Smooth muscle cell of the brain vasculature (primary cell): ENCODE measurements around the gene RASL11A.
A peak's percentile ranks its signal among the peaks of the same experiment; 100 is the strongest.
"Not testable (repeated sequence)": the region's sequence is repeated elsewhere in the genome, so short reads cannot be mapped to it uniquely, and the experiment has no call there.

Source experiments
- DNase-seq: peaks from one replicate; pipeline ENCODE4 v3.0.0-alpha.2; 2012; ENCODE audit warnings: low read depth, low spot score

RASL11A gene

GRCh38 chr13:27267596-27267995 is 3.0 kb upstream of the RASL11A start:
- no peak for DNase-seq

- DNase-seq, result no peak
Observed at GRCh38 chr13:27269114-27269665, 1.4 kb upstream of the RASL11A start.

GRCh38 chr13:27271570-27272096 is 1.0 kb downstream of the RASL11A start:
- DNase-seq, result no peak

- DNase-seq, result no peak
Observed at GRCh38 chr13:27273658-27274425, 3.2 kb downstream of the RASL11A start.

- DNase-seq, result no peak
Observed at GRCh38 chr13:27274631-27275030, 4.0 kb downstream of the RASL11A start.

GRCh38 chr13:27276188-27276587 is 5.6 kb downstream of the RASL11A start:
- no peak for DNase-seq

- DNase-seq, result no peak
Observed at GRCh38 chr13:27279506-27279905, 8.9 kb downstream of the RASL11A start.

GRCh38 chr13:27280009-27280656 is 9.5 kb downstream of the RASL11A start:
- DNase-seq, result no peak

- no peak for DNase-seq
Observed at GRCh38 chr13:27280841-27281240, 10.2 kb downstream of the RASL11A start.

GRCh38 chr13:27281420-27281819 is 10.8 kb downstream of the RASL11A start:
- no peak for DNase-seq

GRCh38 chr13:27283906-27284493 is 13.4 kb downstream of the RASL11A start:
- no peak for DNase-seq

GRCh38 chr13:27288392-27288791 is 17.8 kb downstream of the RASL11A start:
- DNase-seq, result no peak

- DNase-seq, result no peak
Observed at GRCh38 chr13:27289011-27289665, 18.5 kb downstream of the RASL11A start.

GRCh38 chr13:27290715-27291114 is 20.1 kb downstream of the RASL11A start:
- DNase-seq, result no peak

GRCh38 chr13:27291967-27292366 is 21.3 kb downstream of the RASL11A start:
- DNase-seq, result not testable (repeated sequence)

GRCh38 chr13:27293076-27293691 is 22.6 kb downstream of the RASL11A start:
- no peak for DNase-seq

- DNase-seq, result no peak
Observed at GRCh38 chr13:27293873-27294515, 23.4 kb downstream of the RASL11A start.

- DNase-seq, result no peak
Observed at GRCh38 chr13:27295096-27295495, 24.5 kb downstream of the RASL11A start.

- DNase-seq, result no peak
Observed at GRCh38 chr13:27295660-27296059, 25.0 kb downstream of the RASL11A start.

- peak; percentile 57 for DNase-seq
Observed at GRCh38 chr13:27296496-27296895, 25.9 kb downstream of the RASL11A start.

GRCh38 chr13:27298849-27299248 is 28.2 kb downstream of the RASL11A start:
- DNase-seq, result no peak
